Fibroblast of lung (primary cell): ENCODE measurements around the gene CD207.

Source experiments
- EZH2 ChIP-seq: IDR thresholded peaks from 2 replicates; pipeline ENCODE4 v1.5.1; 2012; ENCODE audit warnings: low read length, control low read depth, mild to moderate bottlenecking; ENCODE audit errors: missing control alignments
- TF ChIP-seq, protein P1 (sequence below), 2 donors: IDR thresholded peaks in 1 of 2; conservative IDR thresholded peaks in 1 of 2; 1 replicate in 1 of 2; 2 replicates in 1 of 2; pipeline ENCODE4 v1.5.1; 2011 to 2012; ENCODE audit warnings: low read length in 2 of 2, control low read depth in 1 of 2, inconsistent platforms in 1 of 2, low read depth in 1 of 2, mild to moderate bottlenecking in 1 of 2

DNA sequence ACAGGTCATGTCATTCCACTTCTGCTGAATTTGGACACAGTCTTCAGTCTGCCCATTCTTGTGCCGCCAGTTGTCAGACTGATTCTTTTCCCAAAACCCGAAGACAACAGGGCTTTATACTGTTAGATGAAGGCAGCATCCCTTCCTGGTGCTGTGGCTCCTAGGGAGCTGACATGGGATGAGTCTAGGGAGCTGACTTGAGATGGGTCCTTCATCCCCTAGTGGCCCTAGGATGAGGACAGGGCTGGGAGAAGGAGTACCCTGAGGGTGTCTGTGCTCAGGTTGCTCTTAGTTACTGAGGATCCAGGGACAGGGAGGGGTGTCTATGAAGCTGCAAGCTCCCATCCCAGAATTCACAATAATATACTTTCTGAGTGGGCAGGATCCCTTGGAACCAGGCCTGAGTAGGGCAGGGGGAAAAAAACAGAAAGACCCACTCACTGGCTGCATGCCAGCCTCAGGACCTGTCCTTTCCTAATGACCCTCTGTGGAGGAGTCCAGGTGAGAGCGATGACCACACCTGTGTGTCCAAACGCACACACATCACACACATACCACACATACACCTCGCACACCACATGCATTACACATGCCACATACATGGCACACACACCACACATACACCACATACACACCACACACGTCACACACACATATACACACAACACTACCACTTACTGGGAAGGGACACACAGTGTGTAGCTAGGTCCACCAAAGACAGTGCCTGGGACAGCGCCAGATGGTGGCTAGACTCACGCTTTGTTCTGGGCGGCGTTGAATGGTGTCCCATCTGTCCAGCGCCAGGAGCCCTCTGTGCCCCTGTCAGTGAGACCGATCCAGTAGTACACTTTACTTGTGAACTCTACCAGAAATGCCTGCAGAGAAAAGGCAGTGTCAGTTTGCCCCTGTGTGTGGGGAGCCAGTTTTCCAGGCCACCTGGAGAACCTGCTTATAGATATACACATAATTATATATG, 26.3 kb downstream of the CD207 start:
- TF ChIP-seq, protein P1, sequence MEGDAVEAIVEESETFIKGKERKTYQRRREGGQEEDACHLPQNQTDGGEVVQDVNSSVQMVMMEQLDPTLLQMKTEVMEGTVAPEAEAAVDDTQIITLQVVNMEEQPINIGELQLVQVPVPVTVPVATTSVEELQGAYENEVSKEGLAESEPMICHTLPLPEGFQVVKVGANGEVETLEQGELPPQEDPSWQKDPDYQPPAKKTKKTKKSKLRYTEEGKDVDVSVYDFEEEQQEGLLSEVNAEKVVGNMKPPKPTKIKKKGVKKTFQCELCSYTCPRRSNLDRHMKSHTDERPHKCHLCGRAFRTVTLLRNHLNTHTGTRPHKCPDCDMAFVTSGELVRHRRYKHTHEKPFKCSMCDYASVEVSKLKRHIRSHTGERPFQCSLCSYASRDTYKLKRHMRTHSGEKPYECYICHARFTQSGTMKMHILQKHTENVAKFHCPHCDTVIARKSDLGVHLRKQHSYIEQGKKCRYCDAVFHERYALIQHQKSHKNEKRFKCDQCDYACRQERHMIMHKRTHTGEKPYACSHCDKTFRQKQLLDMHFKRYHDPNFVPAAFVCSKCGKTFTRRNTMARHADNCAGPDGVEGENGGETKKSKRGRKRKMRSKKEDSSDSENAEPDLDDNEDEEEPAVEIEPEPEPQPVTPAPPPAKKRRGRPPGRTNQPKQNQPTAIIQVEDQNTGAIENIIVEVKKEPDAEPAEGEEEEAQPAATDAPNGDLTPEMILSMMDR (conservative IDR thresholded peaks at IDR 0.05 in 1 of 2, IDR thresholded peaks at IDR 0.05 in 1 of 2; ENCODE audit: low read depth in 1 of 2, low read length in 2 of 2): no peak
- TF ChIP-seq EZH2: no peak
